HG03159 (cell line): ENCODE results near the gene SELENOF.
"Not testable (repeated sequence)": the region's sequence is repeated elsewhere in the genome, so short reads cannot be mapped to it uniquely, and the experiment has no call there.

Source experiments
- ATAC-seq: cut with Tn5 transposase; IDR thresholded peaks from one replicate; pipeline ENCODE4 v1.9.1; 2021; ENCODE audit warnings: mild to moderate bottlenecking, moderate library complexity; ENCODE audit not compliant: unreplicated experiment

SELENOF gene

GRCh38 chr1:86821956-86822355 is 92.0 kb downstream of the SELENOF start:
- ATAC-seq, result no peak

- ATAC-seq, result not testable (repeated sequence)
Observed at GRCh38 chr1:86819970-86820369, 94.0 kb downstream of the SELENOF start.

- ATAC-seq, result not testable (repeated sequence)
Observed at GRCh38 chr1:86817246-86817826, 96.6 kb downstream of the SELENOF start.

- ATAC-seq, result not testable (repeated sequence)
Observed at GRCh38 chr1:86814118-86814517, 99.8 kb downstream of the SELENOF start.
